ENCODE results near the gene TF.

Gene TF

DNA sequence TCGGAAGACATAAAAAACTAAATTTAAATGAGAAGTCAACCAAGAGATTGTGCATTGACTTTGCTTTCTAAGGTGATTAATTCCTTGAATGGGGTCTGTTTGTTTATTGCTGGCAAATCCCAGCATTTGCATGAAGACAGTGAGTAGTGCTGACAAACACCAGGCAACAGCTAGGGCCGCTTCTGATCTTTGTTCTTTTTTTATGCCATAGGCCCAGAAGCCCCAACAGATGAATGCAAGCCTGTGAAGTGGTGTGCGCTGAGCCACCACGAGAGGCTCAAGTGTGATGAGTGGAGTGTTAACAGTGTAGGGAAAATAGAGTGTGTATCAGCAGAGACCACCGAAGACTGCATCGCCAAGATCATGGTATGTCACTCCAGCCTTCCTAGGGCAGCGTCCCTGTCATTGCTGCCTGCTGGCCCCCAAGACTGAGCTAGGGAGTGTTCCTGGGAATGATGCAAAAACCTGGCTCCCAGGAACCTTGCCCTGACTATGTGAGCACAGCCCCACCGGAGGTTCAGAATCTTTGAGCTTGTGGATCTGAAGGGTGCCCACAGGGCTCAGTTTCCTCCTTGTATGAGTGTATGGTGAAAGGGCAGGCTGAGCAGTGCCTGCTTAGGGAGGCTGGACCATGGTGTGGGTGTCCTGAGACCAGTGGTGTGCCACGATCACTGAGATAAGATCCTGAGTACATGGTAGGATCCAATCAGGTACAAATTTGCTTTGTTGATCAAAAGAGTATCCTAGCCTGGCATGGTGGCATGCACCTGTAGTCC lies 13.0 kb downstream of the TF start:
- H3K4me3 ChIP-seq (ENCODE audit: low read depth, low read length) = no peak overlapping the region
- TF ChIP-seq CTCF (IDR thresholded peaks at IDR 0.05; ENCODE audit: low read depth, low read length) = no peak
- TF ChIP-seq, protein P1, sequence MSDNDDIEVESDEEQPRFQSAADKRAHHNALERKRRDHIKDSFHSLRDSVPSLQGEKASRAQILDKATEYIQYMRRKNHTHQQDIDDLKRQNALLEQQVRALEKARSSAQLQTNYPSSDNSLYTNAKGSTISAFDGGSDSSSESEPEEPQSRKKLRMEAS (IDR thresholded peaks at IDR 0.05; ENCODE audit: low read depth, low read length) = no peak
- no peak for DNase-seq (ENCODE audit: low read depth)

- no peak for DNase-seq (ENCODE audit: low read depth)
- TF ChIP-seq MYC (IDR thresholded peaks at IDR 0.05; ENCODE audit: low read depth, low read length) (no peak), CTCF (IDR thresholded peaks at IDR 0.05; ENCODE audit: low read depth, low read length) (no peak), POLR2A (IDR thresholded peaks at IDR 0.05; ENCODE audit: extremely low read depth, insufficient read length) (no peak)
- TF ChIP-seq, protein P1 (IDR thresholded peaks at IDR 0.05; ENCODE audit: low read depth, low read length) = no peak
- H3K4me3 ChIP-seq (ENCODE audit: low read depth, low read length) = no peak overlapping the region
Measured at GRCh38 chr3:133759740-133760305, 13.6 kb downstream of the TF start.

DNA sequence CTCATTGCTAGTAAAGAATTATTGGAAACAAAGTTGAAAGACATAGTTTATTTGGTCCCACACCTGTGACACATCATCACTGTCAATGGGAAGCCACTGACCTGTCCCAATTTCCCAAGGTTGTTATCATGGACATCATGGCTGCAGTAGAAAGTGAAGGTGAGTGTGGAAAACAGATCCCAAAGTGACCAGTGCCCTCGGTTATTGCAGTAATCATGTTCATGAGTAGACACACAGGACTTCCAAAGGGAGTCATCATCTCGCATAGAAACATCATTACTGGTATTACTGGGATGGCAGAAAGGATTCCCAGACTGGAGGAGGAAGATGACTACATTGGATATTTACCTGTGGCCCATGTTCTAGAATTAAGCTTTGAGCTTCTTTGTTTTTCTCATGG lies 14.7 kb downstream of the TF start:
- H3K4me3 ChIP-seq (ENCODE audit: low read depth, low read length) = no peak overlapping the region
- TF ChIP-seq CTCF (IDR thresholded peaks at IDR 0.05; ENCODE audit: low read depth, low read length) = no peak
- TF ChIP-seq, protein P1 (IDR thresholded peaks at IDR 0.05; ENCODE audit: low read depth, low read length) = no peak
- no peak for TF ChIP-seq MYC (IDR thresholded peaks at IDR 0.05; ENCODE audit: low read depth, low read length)
- no peak for TF ChIP-seq POLR2A (IDR thresholded peaks at IDR 0.05; ENCODE audit: extremely low read depth, insufficient read length)
- no peak for DNase-seq (ENCODE audit: low read depth)

DNA sequence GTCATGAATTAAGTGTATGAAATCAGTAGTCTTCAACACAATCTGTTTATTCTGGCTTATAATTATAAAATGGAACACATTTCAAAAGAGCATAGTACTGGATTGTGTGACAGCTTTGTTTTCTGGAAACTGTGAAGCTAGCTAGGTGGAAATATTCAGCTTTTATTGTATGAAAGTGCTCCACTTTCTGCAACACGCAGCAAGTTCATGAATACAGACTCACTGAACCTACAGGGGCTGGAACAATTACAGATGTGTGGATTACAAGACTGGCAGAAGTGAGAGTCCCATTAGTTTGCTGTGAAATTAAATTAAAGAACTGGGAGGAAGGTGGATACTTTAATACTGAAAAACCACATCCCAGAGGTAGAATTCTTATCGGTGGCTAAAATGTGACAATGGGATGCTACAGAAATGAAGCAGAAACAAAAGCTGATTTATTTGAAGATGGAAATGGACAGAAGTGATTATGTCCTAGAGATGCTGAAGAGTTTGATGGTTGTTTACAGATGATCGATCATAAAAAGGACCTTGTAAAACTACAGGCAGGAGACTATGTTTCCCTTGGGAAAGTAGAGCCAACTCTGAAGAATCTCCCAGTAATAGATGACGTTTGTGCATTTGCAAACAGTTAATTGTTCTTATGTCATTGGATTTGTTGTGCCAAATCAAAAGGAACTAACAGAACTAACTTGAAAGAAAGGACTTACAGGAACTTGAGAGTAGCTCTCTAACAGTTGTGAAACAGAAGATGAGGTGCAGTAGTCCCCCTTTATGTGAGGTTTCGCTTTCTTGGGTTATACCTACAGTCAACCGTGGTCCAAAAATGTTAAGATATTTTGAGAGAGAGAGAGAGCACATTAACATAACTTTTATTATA lies 15.7 kb downstream of the TF start:
- no peak overlapping the region for H3K4me3 ChIP-seq (ENCODE audit: low read depth, low read length)
- TF ChIP-seq CTCF (IDR thresholded peaks at IDR 0.05; ENCODE audit: low read depth, low read length) = no peak
- no peak for TF ChIP-seq MYC (IDR thresholded peaks at IDR 0.05; ENCODE audit: low read depth, low read length)
- TF ChIP-seq, protein P1 (IDR thresholded peaks at IDR 0.05; ENCODE audit: low read depth, low read length) = no peak
- TF ChIP-seq POLR2A (IDR thresholded peaks at IDR 0.05; ENCODE audit: extremely low read depth, insufficient read length) = no peak
- DNase-seq (ENCODE audit: low read depth) = no peak

- no peak overlapping the region for H3K4me3 ChIP-seq (ENCODE audit: low read depth, low read length)
- DNase-seq (ENCODE audit: low read depth) = no peak
- no peak for TF ChIP-seq POLR2A (IDR thresholded peaks at IDR 0.05; ENCODE audit: extremely low read depth, insufficient read length)
- TF ChIP-seq CTCF (IDR thresholded peaks at IDR 0.05; ENCODE audit: low read depth, low read length) = no peak
- TF ChIP-seq MYC (IDR thresholded peaks at IDR 0.05; ENCODE audit: low read depth, low read length) = no peak
- TF ChIP-seq, protein P1 (IDR thresholded peaks at IDR 0.05; ENCODE audit: low read depth, low read length) = no peak
Measured at GRCh38 chr3:133762539-133762938, 16.3 kb downstream of the TF start.
